ENCODE results near the gene BEST1. TPM values are rescaled to one million over a fixed set of nuclear protein-coding genes. Genes with fewer than 3 reads are reported as not detected.

Gene BEST1
- total and polyA plus RNA-seq, 2 donors (not counting 3 experiments of a cell fraction or from before 2014, with no cell fraction given), result 0.04 TPM; not detected in 1

DNA sequence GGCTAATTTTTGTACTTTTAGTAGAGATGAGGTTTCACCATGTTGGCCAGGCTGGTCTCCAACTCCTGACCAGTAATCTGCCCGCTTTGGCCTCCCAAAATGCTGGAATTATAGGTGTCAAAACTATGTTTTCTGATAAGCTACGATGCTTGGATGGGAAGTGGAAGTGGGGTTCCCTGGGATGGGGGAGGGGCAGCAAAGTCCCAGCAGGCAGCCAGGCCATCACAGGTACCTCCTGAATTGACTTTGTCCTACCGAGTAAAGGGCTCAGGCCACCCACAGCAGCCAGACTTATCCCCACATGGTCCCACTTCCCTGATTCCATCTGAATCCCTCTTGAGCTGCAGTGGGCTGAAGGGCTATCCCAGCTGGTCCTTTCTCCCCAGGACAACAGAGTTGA, 10.4 kb downstream of the BEST1 start:
- Histone ChIP-seq H3K4me2 (ENCODE audit: insufficient read depth, low read length) (no peak overlapping the region), H3K4me1 (ENCODE audit: control insufficient read depth, extremely low read depth, insufficient read depth, low read length) (peaks cover 24% of the 10 kb centered on the region), H3K36me3 (ENCODE audit: control insufficient read depth in 2 of 2, extremely low read depth in 1 of 2, insufficient read depth in 2 of 2, low read length in 2 of 2) (peaks cover 13% of the 10 kb centered on the region in 2 experiments), H3K79me2 (ENCODE audit: control insufficient read depth, insufficient read depth, low read length) (peaks cover 9% of the 10 kb centered on the region), H3K9me1 (replicated peaks; ENCODE audit: control insufficient read depth, extremely low read depth, insufficient read depth, low read length) (no peaks in the 10 kb centered on the region), H3K27ac (ENCODE audit: insufficient read depth, low read depth, low read length) (no peak overlapping the region), H2AFZ (ENCODE audit: low read depth, low read length) (no peak overlapping the region), H3K9me3 (replicated peaks; ENCODE audit: control insufficient read depth, insufficient read depth, low read length) (no peaks in the 10 kb centered on the region), H3K9ac (replicated peaks; ENCODE audit: extremely low read depth, insufficient read depth, low read length) (no peak overlapping the region), H3K4me3 (replicated peaks in 1 of 3; ENCODE audit: insufficient read depth in 1 of 3, low read depth in 1 of 3, low read length in 3 of 3) (no peak overlapping the region), H3K27me3 (ENCODE audit: control insufficient read depth in 2 of 2, insufficient read depth in 2 of 2, low read length in 2 of 2) (peaks cover 3 to 5% of the 10 kb centered on the region in 2 experiments), H4K20me1 (replicated peaks; ENCODE audit: control insufficient read depth, extremely low read depth, insufficient read depth, low read length) (no peaks in the 10 kb centered on the region)
- dilution Hi-C loops (cut with MboI; ENCODE audit: extremely low pct_ligation_motif_present, low sequenced_read_pairs), result no loop called here
- intact Hi-C loops (cut with micrococcal nuclease), result no loop called here
- ChIA-PET CTCF (interaction anchor here (0.7 to 11.1 kb wide), 6 partner anchors 63 to 163 kb away, joined by 3 to 147 read pairs (median 8); no protein-coding TSS in a partner anchor), POLR2A (interaction anchor here (0.6 kb wide), 1 partner anchor 29 kb away, joined by 3 read pairs; no protein-coding TSS in a partner anchor)
- TF ChIP-seq, protein P1, sequence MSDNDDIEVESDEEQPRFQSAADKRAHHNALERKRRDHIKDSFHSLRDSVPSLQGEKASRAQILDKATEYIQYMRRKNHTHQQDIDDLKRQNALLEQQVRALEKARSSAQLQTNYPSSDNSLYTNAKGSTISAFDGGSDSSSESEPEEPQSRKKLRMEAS (IDR thresholded peaks at IDR 0.05; ENCODE audit: insufficient read depth, insufficient read length), result no peak
- no peak for TF ChIP-seq EZH2 (IDR thresholded peaks at IDR 0.05; ENCODE audit: borderline replicate concordance, low read depth, low read length, severe bottlenecking)
- TF ChIP-seq, protein P2, sequence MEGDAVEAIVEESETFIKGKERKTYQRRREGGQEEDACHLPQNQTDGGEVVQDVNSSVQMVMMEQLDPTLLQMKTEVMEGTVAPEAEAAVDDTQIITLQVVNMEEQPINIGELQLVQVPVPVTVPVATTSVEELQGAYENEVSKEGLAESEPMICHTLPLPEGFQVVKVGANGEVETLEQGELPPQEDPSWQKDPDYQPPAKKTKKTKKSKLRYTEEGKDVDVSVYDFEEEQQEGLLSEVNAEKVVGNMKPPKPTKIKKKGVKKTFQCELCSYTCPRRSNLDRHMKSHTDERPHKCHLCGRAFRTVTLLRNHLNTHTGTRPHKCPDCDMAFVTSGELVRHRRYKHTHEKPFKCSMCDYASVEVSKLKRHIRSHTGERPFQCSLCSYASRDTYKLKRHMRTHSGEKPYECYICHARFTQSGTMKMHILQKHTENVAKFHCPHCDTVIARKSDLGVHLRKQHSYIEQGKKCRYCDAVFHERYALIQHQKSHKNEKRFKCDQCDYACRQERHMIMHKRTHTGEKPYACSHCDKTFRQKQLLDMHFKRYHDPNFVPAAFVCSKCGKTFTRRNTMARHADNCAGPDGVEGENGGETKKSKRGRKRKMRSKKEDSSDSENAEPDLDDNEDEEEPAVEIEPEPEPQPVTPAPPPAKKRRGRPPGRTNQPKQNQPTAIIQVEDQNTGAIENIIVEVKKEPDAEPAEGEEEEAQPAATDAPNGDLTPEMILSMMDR (IDR thresholded peaks at IDR 0.05; ENCODE audit: extremely low read depth in 1 of 2, insufficient read depth in 1 of 2, low read depth in 1 of 2, low read length in 2 of 2), result no peak
- no peak for TF ChIP-seq POLR2AphosphoS5 (IDR thresholded peaks at IDR 0.05; ENCODE audit: insufficient read depth, low read depth, low read length)
- TF ChIP-seq JUN (IDR thresholded peaks at IDR 0.05; ENCODE audit: borderline replicate concordance, insufficient read depth, insufficient read length, low read depth), result no peak
- no peak for TF ChIP-seq POLR2A (IDR thresholded peaks at IDR 0.05; ENCODE audit: low read depth, low read length)
- TF ChIP-seq MYC (IDR thresholded peaks at IDR 0.05; ENCODE audit: low read depth, low read length), result no peak
- TF ChIP-seq GATA2 (IDR thresholded peaks at IDR 0.05; ENCODE audit: insufficient read depth, insufficient read length, low read depth, low read length), result no peak
- TF ChIP-seq FOS (IDR thresholded peaks at IDR 0.05; ENCODE audit: borderline replicate concordance, insufficient read depth, low read length), result no peak
- FAIRE-seq, result no peak
- no TSS peak for BruUV-seq (replicated peaks)
- no peak for DNase-seq (ENCODE audit: low read depth, low spot score)
